Measurements from ENCODE around the gene C5.
"Not testable (repeated sequence)": the region's sequence is repeated elsewhere in the genome, so short reads cannot be mapped to it uniquely, and the experiment has no call there.

C5 gene

DNA sequence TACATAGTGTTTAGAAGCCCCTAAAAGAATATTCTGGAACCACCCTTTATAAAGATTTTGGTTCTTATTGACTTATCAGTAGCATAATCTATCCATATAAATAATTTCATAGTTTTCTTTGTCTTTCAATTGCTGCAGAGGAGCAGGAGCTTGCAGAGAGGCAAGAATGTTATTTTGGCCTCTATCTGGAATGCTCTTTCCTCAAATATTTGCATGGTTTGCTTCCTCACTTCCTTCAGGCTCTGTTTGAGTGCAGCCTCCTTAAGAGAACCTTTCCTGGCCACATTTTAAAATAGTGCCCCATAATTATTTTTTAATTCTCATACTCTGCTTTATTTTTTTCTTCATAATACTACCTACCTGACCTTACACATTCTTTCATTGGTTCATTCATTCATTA, 1.5 kb downstream of the C5 start:
- DNase-seq (ENCODE audit: low read depth in 2 of 2) = no peak

DNA sequence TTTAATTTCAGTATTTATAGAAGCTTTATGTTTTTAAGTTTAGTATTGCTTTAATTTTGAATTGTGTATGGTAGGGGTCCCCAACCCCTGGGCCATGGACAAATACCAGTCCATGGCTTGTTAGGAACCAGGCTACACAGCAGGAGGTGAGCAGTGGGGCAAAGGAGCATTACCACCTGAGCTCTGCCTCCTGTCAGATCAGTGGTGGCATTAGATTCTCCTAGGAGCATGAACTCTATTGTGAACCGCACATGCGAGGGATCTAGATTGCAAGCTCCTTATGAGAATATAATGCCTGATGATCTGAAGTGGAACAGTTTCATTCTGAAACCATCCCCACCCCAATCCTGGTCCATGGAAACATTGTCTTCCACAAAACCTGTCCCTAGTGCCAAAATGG, 1.9 kb downstream of the C5 start:
- DNase-seq (ENCODE audit: low read depth in 2 of 2) = no peak

DNA sequence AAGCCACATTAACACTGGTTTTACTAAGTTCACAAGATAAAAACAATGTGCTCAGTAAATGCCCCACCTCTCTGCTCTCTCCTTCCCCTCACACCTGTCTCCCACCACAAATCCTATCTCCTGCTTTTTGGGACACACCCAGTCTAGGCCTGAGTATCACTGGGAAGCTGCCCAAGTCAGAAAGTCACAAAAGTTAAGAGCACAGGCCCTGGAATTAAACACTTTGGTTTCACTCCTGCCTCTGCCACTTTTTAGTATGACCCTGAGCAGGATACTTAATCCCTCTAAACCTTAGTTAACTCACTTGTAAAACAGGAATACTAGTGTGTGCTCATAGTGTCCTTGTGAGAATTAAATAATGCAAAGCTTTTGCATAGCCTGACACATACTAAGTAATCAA, 11.3 kb downstream of the C5 start:
- DNase-seq (ENCODE audit: low read depth in 2 of 2) = no peak

DNA sequence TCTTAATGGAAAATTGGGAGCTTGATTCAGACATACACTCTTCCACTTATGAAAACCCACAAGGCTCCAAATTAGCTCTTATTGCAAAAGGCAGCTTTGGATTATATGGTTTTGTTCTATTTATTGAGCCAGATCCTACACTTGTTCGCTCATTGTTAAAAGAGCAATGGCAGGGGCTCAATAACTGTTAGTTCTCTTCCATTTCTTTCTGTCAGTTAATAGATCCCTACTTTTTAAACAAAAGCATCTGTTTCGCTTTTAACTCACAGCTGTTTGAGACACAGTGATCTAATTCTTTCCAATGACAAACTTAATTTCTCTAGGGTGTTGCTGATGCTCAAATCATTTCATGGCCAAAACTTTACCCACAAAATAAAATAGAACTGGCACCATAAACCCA, 11.7 kb downstream of the C5 start:
- no peak for DNase-seq (ENCODE audit: low read depth in 2 of 2)

DNA sequence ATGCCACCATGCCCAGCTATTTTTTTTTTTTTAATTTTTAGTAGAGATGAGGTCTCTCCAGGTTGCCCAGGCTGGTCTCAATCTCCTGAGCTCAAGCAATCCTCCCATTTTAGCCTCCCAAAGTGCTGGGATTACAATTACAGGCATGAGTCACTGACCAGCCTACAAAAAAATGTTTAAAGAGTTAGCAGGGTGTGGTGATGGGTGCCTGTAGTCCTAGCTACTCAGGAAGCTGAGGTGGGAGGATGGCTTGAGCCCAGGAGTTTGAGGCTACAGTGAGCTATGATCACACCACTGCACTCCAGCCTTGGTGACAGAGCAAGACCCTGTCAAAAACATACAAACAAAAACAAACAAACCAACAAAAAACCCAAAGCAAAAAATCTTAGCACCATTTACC, 14.4 kb downstream of the C5 start:
- not testable (repeated sequence) for DNase-seq (ENCODE audit: low read depth in 2 of 2)

DNA sequence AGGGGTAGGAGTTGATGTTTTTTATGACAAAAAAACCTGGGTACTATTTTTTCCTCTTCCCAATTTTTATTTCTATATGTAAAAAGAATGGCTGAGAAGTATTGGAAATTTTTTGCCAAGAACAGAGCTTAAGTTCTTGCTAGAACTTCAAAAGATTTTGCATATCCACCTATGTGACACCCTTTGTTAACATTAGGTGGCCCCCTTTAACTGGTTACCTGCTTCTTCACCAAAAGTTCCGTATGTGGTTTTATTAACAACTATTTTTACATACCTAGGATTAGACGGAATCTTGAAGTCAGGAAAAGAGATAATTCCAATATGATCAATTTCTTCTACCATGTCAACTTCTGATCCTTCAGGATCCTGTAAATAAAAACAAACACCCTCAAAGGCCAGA, 15.5 kb downstream of the C5 start:
- no peak for DNase-seq (ENCODE audit: low read depth in 2 of 2)

DNA sequence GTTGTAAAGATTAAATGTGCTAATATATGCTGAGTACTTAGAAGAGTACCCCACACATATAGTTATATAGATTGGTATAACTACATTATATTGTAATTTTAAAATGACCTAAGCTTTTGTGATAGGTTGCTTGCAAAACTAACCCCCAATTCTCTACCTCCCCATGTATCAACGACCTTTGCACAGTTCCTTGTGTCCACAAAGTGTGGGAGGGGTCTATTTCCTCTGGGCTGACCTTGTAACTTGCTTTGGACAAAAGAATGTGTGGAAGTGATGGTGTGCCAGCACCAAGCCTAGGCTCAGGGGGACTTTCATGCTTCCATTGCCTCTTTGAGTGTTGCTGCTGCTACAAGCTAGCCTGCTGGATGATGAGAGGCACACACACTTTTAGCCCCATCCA, 20.6 kb downstream of the C5 start:
- no peak for DNase-seq (ENCODE audit: low read depth in 2 of 2)

DNA sequence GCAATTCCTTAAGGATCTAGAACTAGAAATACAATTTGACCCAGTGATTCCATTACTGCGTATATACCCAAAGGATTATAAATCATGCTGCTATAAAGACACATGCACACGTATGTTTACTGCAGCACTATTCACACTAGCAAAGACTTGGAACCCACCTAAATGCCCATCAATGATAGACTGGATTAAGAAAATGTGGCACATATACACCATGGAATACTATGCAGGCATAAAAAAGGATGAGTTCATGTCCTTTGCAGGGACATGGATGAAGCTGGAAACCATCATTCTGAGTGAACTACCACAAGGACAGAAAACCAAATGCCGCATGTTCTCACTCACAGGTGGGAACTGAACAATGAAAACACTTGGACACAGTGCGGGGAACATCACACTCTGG, 21.8 kb downstream of the C5 start:
- DNase-seq (ENCODE audit: low read depth in 2 of 2) = not testable (repeated sequence)

DNA sequence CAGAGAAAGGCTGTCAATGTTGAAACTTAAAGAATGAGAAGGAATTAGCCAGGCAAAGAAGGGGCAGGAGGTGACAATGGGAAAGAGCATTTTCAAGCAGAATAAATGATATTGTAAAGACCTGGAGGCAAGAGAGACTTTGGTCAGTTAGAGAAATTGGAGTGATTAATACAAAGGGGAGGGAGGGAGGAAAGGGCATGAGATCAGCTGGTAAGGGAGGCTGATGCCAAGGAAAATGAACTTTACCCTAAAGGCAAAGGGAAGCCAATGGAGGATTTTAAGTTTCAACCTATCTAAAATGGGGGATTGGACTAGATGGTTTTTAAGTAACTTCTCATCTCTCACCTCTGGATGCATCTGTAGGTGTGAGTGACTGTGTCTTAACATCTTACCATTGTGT, 23.3 kb downstream of the C5 start:
- no peak for DNase-seq (ENCODE audit: low read depth in 2 of 2)

DNA sequence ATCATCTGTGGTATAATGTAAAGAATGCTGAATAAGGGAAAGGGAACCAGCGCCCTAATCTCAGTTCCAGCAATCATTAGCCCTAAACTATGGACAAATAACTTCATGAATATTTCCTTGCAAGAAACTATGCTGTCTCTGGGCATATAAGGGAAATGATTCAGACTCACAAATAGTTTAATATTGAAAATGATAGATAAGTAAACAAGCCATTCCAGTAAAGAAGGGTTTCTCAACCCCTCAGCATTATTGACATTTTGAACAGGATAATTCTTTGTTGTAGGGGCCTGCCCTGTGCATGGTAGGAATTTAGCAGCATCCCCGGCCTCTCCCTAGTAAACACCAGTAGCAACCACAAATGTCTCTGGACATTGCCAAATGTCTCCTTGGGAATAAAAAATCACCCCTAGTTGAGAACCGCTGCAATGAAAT, 23.8 kb downstream of the C5 start:
- no peak for DNase-seq (ENCODE audit: low read depth in 2 of 2)

DNA sequence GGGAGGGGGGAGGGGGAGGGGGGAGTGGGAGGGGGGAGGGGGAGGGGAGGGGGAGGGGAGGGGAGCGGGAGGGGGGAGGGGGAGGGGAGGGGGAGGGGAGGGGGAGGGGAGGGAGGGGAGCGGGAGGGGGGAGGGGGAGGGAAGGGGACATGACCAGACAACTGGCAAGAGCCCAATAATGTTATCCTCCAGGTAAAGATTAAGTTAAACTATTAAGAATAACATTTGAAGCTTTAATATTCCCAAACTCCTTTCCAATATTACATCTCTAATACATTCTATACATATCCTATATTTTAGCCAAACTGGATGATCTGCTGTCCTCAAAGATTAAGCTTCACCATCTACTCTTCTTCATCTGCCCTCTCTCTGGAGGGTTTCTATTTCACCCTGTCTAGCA, 25.8 kb downstream of the C5 start:
- DNase-seq (ENCODE audit: low read depth in 2 of 2) = no peak

DNA sequence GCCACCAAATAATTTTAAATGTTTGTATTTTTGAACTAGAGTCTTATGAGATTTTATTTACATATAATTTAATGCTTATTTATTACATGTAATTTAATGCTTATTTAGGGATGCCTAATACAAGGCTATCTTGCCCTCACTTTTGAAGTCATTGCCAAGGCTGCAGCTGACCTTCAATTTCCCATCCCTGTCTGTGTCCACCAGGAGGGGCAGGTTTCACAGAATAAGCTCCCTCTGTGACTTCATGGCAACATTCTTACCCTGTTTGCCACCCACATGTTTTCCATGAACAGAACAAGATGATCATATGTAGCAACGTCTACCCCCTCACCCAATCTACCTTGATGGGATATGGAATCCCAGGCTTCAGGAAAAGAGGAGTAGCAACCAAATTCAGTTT, 27.0 kb downstream of the C5 start:
- DNase-seq (ENCODE audit: low read depth in 2 of 2) = no peak

DNA sequence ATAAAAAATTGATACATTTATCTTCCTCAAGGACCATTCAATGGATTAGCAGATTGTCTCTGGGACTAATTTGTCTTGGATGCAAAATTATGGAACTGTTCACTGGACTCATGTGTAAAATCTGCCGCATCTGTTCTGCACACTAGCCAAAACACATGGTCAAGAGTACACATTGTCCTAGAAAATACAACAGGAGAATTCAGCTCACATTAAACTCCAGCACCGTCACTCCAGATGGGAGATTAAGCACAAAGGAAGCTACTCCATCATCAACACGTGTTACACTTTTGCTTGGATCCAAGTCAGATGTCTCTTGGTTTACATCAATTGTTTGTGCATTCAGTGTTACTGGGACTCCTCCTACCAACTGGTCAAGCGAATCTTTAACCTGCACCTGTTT, 28.8 kb downstream of the C5 start:
- DNase-seq (ENCODE audit: low read depth in 2 of 2) = no peak

DNA sequence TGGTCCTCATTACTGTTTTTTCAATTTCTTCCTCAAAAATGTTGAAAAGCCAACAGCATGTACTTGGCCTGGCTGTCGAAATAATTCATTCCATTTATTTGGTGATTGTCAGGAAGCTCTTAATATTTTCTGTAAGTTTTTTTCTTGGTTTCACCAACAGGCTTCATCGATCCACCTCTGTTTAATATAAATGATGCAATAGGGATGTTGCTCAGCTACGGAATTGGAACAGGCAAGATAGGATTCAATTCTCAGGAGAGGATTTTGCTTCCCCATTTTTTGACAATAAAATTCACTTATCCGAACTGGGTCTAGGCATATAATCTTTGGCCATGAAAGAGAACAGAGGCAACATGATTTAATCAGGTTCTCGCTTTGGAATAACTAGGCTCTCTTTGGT, 30.8 kb downstream of the C5 start:
- no peak for DNase-seq (ENCODE audit: low read depth in 2 of 2)

DNA sequence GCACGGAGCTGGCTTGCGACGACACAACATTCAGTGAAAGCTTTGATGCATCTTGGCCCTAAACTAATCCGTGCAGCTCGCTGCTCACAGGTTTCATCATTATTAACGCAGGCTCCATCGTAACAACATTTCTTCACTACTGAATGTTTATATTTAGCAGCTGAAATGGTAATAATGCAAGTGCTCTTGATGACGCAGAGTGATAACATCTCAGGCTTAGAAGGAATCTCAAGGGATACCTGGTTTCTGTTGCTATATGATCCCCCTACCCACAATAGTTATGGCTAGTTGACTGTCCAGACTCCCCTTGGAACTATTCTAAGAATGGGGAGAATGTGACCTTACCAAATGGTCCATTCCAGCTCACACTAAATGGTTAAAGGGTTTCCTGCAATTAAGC, 36.2 kb downstream of the C5 start:
- no peak for DNase-seq (ENCODE audit: low read depth in 2 of 2)

DNA sequence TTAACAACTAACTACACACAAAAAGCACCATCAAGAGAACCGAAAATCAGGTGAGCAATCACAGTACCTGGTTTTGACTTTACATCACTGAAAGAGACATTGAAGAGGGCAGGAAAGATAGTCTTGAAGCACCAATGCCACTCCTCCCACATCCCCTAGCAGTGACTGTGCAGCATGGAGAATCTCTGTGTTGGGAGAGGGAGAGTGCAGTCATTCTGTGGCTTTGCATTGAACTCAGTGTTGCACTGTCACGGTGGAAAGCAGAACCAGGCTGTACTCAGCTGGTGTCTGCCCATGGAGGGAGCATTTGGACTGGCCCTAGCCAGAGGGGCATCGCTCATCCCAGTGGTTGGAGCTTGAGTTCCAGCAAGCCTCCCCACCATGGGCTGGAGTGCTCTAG, 40.4 kb downstream of the C5 start:
- DNase-seq (ENCODE audit: low read depth in 2 of 2) = no peak

DNA sequence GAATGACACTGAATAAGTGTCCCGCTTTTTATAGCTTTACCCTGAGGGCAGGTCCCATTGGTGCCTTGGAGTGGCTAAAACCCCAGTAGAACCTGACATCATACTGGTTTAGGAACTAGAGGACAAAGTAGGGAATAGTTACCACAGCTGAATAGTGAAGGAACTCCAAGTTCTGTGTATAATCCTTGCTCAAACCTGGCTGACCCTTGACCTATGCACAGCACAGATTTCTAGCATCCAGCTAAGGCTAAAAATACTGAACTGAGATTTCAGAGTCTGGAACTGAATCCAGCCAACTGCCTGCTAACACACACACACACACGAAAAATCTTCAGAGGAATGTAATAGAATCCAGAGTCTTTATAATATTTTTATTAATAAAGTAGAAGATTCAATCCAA, 50.8 kb downstream of the C5 start:
- DNase-seq (ENCODE audit: low read depth in 2 of 2) = no peak

DNA sequence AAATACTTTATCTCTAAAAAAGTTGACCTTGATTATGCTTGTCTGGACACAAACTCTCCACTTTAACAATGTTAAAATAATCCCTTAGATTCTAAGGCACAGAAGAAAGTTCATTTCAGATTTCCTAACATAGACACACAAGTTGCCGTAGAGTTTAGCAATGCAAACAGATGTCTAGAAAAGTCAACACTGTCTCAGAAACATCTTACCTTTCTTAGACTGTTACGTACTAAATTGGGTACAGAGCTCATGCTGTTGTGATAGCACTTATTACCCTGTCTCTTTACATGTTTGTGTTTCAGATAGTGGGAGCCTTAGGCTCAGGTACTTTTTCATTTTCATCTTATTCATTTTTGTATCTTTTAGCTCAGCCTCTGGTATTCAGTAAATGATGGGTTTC, 52.0 kb downstream of the C5 start:
- no peak for DNase-seq (ENCODE audit: low read depth in 2 of 2)

DNA sequence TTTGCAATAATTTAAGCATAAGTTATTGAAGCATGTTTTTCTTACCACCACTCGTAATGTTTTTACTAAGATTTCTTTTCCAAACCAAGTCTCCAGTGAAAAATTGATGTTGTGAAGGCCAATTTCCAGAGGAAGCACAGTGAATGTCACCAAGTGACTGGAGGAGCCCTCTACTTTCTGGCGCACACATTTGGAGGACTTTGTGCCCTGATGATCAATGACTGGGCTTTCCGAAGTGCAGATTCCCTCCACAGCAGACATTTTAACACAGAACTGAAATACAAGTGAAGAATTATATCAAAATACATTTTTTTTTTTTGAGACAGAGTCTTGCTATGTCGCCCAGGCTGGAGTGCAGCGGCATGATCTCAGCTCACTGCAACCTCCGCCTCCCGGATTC, 52.6 kb downstream of the C5 start:
- DNase-seq (ENCODE audit: low read depth in 2 of 2) = no peak

DNA sequence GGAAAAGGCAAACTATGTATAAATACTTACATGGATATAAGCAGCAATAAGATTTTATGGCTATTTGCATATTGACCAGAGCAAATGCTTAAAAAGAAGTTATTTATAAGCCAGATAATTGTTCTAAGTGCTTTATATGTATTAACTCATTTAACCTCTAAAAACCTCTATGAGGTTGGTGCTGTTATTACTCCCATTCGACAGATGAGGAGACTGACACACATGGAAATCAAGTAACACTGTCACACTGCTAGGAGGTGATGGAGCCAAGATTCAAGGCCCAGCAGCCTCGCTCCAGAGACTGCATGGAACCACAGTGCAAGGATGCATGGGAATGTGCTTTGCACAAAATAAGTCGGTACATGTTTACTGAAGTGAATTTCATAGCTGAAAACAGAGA, 53.7 kb downstream of the C5 start:
- DNase-seq (ENCODE audit: low read depth in 2 of 2) = no peak

DNA sequence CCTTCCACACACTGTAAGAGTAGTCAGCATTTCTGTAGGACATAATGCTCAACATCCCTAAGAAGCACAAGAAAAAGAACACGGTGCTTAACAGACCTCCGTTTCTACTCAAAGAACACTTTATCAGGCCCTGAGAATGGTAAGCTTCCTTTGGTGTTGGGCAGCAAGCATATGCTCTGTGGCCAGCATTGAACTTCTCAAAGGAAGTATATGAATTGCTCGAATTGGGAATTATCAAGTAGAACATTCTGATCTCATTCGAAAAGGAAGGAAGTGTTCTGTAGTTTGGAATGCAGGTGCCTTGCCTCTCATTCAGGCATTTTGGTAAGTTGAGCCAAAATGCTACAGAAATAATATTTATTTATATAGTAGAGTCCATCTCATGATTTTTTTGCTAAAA, 61.0 kb downstream of the C5 start:
- DNase-seq (ENCODE audit: low read depth in 2 of 2) = no peak

DNA sequence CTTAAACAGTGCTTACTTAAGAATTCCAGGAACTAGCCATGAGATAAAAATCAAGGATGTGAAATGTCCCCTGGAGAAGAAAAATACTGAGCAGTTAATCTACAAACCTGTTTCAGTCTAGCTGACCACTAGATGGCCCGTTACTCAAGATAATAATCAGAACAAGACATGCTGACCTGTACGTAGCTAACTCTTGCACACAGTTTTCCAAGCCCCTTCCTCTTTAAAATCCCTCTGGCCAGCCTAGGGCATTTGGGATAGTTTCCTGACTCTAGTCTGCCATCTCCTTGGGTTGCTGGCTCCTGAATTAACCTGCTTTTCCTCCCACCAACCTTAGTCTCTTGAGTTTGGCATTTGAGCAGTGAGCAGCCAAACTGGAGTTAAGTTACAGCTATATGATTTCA, 64.3 kb downstream of the C5 start:
- DNase-seq (ENCODE audit: low read depth in 2 of 2) = no peak

DNA sequence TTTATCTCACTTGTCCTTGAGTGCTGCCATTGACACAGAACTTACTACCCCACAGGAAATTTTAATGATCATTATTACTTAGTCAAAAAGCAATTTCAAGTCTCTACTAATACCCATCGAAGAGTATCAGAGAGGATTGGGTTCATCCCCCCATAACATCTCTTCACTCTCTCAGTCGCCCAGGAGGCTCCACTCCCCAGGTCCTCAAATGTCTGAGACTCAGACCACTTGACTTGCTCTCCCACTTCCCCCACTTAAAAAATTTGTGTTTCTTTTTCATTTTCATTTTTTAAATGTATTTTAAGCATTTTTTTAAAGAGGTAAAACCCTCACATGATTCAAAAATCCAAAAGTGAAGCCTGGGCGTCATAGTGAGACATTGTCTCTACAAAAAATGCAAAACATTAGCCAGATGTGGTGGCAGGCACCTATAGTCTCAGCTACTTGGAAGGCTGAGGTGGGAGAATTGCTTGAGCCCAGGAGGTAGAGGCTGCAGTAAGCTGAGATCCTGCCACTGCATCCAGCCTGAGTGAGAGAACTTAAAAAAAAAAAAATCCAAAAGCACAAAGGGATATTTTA, 66.7 kb downstream of the C5 start:
- no peak for DNase-seq (ENCODE audit: low read depth in 2 of 2)

DNA sequence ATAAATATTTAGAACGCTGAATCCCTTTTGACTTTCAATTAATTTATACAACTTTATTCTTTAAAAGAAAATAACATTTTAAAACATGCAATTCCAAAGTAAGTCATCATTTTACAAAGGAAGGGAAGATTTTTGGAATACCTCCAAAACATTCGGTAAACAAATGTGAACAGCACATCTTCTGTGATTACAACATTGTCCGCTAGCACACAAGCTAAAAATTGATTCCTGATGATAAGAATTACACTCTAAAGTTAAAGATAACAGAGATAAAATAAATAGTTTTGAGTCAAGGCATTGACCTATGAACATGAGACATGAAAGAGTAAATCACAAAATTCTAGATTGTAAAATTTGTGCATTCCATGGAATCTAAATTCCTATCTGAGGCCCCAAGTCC, 67.2 kb downstream of the C5 start:
- DNase-seq (ENCODE audit: low read depth in 2 of 2) = no peak

DNA sequence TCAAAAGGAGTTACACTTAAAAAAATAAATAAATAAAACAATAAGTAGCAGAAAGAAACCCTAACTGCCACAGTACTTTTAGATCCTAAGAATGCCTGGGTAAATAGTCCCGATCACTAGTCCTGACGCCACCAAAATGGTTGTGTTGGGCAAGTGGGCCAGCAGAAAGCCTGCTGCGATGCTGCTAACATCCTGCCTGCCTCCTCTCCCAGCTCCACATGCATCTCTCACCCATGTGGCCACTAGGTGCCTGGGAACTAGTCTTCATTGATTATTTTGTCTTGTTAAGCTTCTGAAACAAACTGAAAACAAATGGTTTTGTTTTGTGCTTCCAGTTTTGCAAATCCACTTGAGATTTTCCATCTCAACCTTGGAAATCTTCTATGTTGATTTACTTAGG, 69.1 kb downstream of the C5 start:
- no peak for DNase-seq (ENCODE audit: low read depth in 2 of 2)

Data from stimulated activated CD4-positive, alpha-beta T cell treated with anti-CD3 and anti-CD28 coated beads, Interleukin-1b, Interleukin-23, amount 100 ng/mL, for 4 hours (primary cell).